GM21423 (cell line): ENCODE measurements around the gene GUCY2F.
A peak's percentile ranks its signal among the peaks of the same experiment; 100 is the strongest.

Source experiments
- ATAC-seq: cut with Tn5 transposase; IDR thresholded peaks from one replicate; pipeline ENCODE4 v1.9.1; 2021; ENCODE audit warnings: mild to moderate bottlenecking, moderate library complexity; ENCODE audit not compliant: unreplicated experiment

Gene GUCY2F

DNA sequence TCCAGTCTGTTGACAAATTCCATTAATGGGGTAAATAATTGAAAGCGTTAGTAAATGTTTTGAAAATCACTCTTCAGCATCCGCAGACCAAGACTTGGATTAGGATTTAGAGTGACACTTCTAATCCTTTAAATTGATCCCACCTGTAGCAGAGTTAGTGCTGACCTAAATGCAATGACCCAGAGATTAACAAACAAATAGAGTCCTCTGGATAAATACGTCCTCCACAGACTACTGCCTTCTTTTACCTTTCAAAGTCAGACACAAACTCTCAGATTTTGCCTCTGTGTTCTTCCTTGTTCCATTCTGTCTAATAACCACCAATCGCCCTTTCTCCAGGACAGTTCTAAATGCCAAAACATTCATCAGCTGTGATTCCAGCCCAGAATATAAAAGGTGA lies at the start of gene GUCY2F:
Gene GUCY2F, minus strand, starts transcription at position 101 of the 400 bp plus-strand sequence. CDS start 6,150 bp downstream, outside the sequence.
- no peak for ATAC-seq

DNA sequence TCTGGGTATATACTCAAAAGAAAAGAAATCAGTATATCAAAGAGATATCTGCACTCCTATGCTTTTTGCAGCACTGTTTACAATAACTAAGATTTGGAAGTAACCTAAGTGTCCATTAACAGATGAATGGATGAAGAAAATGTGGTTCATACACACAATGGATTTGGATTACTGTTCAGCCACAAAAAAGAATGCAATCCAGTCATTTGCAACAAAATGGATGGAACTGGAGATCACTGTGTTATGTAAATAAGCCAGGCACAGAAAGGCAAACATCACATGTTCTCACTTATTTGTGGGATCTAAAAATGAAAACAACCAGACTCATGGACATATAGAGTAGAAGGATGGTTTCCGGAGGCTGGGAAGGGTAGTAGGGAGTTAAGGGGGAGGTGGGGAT lies 37.1 kb upstream of the GUCY2F start:
- ATAC-seq, result no peak

DNA sequence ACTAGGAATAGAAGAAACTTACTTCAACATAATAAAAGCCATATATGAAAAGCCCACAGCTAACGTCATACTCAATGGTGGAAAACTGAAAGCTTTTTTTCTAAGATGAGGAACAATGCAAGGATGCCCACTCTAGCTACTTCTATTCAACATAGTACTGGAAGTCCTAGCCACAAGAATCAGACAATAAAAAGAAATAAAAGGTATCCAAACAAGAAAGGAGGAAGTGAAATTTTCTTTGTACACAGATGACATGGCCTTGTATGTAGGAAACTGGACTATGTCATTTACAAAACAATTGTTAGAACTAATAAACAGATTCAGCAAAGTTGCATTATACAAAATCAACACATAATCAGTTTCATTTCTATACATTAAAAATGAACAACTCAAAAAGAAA lies 29.2 kb upstream of the GUCY2F start:
- no peak for ATAC-seq

DNA sequence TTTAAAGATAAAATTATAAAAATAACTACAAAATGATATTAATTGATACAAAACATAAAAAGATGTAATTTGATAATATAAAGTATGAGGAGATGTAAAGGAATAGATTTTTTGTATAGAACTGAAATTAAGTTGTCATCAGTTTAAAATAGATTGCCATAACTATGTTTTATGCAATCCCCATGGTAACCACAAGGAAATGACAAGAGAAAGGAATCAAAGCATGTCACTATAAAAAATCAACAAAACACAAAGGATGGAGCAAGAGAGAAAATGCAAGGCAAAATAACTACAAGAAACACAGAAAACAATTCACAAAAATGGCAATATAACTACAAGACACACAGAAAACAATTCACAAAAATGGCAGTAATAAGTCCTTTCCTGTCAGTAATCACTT lies 27.0 kb upstream of the GUCY2F start:
- no peak for ATAC-seq

DNA sequence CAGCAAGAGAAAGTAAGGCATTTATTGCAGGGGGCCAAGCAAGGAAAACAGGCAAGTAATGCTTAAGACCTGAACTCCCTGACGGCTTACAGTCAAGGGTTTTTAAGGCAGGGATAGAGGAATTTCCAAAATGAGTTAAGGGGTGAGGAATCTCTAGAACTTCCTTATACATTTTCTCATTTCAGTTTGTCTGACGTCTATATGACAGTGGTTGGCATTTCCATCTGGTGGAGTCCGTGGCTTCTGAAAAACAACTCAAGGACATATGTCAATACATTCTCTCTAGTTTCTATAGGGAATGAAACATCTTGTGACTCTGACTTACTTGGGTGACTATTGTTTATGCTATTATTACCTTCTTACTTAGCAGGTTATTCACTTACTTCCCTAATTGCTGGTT lies 19.3 kb upstream of the GUCY2F start:
- ATAC-seq, result no peak

DNA sequence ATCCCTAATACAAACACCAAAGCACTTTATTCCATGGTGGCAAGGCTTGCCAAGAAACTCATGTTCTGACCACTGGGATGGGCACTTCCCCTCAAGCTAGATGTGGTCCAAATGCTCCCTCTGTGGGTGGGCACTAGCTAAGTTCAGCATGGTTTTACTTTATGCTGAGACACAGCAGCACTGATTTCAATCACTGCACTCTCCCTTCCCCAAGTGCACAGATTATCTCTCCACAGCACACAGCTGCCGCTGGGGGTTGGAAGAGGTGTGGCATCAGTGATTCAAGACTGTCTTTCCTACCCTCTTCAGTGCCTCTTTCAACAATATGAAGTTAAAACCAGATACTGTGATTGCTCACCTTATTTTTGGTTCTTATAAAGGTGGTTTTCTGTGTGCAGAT lies 16.5 kb upstream of the GUCY2F start:
- ATAC-seq, result no peak

DNA sequence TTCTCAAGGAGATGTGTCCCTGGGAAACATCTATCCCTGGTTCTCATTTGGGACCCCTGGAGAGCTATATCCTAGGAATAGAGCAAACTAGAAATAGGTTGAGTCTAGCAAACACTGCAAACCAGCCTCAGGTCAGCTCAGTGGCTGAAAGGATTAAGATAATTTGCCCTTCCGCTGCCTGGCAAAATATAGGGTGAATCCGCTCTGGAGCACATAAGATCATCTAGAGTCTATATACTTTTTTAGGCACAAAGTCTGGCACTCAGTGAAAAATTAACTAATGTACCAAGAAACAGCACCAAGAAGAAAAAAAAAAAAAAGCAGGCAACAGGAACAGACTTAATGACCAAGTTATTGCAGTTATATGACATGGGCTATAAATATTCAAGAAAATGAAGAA lies 7.3 kb upstream of the GUCY2F start:
- no peak for ATAC-seq

DNA sequence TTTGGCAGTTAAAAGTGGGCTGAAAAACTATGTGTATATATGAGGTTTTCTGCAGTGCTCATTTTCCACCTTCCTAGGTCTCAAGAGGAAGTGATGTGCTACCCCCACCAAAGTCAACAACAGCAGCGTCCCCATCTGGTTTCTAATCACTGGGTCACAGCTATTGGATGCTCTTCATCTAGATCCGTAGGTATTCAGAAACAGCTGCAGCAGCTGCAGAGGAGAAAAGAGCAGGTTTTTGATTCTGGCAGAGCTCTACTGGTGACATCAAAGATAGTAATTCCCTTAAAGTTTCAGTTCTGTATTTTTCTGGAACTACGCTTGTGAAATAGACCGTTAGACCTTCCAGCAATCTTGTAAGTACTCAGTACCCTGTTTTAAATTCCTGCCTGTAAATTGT lies 5.8 kb upstream of the GUCY2F start:
- peak; percentile 53 for ATAC-seq

DNA sequence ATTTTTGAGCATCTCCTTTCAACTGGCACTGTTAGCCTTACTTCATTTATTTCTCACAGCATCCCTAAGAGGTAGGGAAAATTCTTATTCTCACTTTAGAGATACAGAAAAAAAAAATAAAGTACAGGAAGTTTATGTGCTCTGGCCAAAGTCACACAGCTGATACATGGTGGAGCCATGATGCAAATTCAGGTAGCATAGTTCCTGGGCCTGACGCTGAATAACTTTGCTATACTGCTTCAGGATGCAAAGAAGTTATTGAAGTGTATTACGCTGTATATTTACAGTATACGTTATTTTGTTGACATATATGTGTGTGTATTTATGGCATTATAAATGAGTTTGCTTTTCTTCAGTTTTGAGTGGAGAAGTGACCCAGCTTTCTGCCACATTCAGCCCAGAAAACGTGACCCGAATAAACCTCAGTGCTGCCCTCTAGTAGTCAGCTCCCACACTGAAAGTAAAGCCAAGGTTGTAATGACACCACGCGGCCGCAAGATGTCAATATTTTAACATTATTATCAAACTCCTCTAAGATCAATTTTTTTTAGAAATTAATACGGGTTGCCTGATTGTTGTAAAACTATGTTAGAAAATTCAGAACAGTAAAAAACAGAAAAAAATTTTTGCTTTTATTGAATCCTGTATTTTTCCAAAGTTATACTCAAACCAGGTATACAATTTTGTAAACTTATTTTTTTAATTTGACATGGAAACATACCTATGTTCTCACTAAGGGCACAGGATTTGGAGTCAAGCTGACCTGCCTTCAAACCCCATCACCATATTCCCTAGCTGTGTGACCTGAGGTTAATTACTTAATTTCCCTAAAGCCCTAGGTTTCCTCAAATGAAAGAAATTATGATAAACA lies 3.8 kb upstream of the GUCY2F start:
- ATAC-seq, result peak; percentile 65

DNA sequence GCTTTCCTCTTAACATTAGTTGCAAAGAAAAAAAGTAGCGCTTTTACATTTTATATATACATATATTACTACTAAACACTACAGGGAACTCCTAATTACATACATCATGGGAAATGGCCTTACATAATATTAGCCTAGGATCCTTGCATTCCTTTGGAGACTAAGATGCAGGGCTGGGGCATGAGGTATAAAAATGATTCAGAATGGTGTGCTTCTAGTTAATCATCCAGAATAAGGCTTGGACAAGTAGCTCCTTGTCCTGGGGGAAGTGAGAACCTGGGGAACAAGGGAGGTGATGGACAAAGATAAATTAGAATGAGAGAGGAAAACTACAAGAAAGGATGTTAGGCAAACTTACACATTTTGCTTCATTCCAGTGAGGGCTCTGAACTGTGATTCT lies 3.0 kb upstream of the GUCY2F start:
- no peak for ATAC-seq

DNA sequence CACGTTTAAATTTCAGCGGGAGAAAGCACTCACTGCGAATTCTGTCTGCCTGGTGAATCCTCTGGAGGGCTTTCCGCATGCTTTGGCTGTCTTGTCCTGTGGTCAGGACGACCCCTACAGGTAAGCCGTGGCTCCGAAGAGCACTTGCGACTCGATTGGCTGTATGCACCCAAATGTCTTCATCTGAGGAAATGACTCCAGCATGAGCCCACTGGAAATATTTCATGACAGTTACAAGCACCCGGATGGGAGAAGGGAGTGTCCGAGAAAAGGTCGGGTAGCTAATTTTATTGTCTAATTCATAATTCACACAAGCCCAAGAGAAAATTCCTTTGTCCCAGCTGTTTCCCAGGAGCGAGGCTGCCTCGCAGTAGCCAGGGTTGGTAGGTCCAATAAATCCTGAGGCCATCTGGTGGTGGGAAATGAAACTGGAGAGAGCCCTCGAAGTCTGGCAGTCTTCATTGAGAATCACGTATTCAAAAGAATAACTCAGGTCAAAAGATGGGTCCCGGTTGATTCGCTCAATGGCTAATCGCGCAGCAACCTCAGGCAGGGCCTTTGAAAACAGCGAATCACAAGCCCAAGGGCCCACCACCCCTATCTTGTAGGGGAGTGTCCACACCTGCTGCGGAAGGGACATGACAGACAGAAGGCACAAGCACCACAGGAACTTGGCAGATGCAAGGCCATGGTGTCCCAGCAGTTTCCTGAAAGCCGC lies 6.6 kb downstream of the GUCY2F start:
- no peak for ATAC-seq

DNA sequence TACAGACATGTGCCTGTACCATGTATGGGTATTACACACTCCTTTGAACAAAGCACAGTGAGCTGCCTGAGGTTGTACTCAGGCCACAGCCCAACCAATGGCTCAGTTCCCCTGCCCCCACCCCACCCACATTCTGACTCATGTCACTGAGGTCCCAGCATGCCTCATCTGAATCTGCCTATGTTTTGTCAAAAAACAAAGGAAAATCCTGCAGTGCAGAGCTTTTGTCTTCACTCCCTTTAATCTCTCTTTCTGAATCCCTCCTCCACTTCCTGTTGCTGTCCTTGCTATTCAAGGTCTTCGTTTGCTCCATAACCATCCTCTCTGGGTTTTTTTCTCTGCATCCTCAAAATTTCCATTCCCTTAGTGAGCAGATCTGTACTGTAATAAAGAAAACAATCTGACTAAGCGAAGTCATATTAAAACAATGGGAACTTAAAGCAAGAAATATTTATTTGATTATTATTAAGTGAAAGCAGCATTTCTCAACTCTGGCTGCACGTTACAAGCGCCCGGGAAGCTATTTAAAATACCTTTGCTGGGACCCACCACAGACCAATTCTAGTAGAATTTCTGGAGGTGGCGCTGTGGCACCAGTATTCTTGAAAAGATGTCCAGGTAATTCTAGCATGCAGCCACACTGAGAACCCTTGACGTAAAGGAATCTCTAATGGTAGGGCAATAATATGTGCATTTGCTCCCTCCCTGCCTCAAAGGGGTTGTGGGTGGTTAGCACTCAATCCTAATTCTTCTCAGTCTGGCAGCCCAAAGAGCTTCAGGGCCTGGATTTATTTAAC lies 8.7 kb downstream of the GUCY2F start:
- no peak for ATAC-seq

DNA sequence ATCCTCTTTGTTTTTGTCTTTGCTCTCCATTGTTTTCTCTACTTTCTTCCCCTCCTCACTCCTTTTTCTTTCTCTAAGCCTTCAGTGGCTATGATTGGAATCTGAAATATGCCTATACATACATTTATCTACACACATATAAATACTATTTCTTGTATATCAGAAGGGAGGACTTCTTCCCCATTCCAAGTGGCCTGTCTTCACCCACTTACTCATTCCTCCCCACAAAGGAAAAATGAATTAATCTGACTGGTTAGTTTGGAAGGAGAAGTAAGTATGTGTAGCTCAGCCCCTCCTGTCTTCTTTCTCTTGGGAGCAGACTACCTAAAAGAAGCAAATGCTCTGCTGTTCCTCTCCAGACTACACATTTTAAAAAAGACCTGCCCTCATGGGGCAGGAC lies 17.7 kb downstream of the GUCY2F start:
- ATAC-seq, result no peak

DNA sequence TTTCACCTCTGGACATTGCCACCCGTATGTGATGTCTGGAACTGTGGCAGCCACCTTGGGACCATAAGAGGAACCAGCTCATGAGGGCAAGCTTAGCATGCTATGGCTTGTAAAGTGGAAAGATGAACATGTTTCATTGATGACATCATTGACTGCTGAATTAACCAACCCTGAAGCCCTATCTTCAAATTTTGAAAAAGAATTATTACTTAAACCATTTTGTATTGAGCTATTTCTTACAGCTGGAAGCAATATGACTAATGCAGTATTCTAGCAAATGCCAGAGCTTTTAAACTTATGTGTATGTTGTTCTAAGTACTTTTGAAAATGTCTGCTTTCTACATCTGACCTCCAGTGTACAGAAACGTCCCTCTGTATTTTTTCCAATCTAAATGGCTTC lies 18.1 kb downstream of the GUCY2F start:
- ATAC-seq, result no peak

DNA sequence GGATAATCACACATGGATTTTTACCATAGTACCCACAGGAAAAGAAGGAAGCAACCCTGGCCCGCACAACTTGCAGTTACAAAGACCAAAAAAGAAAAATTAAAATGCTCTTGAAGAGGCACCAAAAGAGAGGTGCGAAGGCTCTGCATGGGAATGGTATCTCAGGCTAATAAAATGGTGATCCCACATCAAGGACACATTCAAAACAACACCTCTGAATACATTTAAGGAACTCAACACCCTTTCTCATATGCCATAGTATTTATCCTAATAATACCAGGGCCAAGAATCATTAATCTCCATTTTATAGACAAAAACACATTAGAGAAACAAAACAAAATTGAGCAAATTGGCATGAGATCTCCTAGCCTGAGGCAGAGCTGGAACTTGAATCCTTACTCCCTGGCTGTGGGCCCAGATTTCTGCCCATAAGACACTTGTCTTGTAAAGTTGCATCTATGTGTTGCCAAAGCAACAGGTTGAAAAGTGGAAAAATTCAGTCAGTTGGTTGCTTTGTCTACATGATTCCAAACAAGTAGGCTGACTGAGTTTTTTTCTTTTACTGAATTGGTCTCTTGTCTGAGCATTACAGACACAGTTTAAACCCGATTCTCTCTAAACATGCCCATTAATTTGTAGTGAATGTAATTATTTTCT lies 33.5 kb downstream of the GUCY2F start:
- ATAC-seq, result no peak

DNA sequence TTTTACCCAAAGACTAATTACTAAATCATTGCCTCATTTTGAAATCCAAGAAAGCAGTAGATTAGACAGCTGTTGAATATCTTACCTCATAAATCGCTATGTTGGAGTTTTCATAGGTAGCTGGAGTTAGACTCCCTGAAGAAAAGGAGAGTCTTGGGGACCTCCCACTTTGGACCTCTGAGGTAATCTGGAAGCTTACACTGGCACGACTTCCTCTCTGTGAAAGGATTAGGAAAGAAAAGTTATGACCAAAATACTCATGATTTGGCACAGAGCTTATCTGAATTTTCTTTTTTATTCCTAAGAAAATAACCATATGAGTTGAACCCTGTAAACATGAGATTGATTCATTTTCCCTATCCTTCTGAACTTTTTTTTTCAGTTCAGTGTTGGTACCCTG lies 40.6 kb downstream of the GUCY2F start:
- no peak for ATAC-seq

DNA sequence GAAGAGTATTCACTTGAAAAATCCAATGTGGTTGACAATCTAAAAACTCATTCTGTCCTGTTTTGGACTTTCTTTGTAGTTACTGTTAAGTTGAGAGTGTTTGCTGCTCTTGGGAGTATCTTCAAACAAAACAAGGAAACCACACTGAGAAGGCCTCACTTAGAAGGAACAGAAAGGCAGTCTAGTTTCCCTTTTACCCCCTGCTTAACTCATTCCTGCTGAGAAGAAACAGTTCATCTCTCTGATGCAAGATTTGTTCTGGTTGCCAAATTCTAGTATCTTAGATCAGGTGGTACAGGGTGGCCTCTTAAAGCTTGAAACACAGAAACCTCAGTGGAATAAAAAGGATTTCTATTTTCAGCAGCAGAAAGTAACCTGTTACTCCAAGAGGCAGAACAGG lies 41.4 kb downstream of the GUCY2F start:
- peak; percentile 56 for ATAC-seq

DNA sequence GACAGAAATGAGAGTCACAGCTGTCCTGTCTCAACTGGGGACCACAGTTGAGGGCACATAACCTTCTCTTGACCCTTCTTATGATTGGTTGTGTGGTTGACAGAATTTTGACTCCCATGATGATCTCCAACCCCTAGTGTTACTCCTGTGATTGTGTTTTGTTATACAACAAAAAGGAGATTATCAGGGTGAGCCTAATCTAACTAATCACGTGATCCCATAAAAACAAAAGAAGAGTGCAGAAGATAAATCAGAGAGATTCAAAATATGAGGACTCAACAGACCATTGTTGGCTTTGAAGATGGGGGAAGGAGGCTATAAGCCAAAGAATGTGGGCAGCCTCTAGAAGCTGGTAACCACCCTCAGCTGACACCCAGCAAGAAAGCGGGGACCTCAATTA lies 72.7 kb downstream of the GUCY2F start:
- no peak for ATAC-seq

DNA sequence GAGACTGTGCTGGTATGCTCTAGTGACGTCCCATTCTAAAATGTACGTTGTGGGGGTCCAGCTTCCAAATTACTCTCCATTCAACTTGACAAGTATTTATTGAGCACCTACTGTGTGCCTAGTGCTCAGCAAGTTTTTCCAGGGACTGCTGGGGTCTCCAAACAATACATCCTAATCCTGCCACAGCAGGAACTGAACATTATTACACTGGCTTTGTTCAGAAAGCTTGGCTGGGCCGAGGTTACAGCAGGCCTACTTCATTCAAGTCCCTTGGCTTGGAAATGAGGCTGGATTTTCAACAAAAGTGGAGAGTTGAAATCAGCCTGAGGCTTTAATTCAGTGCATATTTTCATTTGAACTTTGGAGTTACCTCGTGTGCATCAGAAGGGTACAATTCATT lies 78.0 kb downstream of the GUCY2F start:
- ATAC-seq, result no peak

DNA sequence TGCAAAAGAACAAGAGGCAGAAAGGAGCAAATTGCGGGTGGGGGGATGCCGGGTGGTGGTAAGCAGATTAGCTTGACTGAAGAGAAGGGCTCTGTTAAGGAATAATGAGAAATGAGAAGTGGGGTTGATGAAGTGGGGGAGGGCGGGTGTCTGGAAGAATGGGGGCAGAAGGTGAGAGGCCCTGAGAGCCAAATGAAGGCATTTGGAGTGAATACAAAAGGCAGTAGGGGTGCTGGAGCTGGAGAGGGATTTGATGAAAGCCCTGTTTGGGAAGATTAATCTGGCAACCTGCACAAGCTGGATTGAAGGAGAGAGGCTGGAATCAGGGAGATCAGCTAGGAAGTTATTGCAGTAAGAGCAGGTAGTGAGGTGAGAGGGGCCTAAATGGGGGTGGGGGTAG lies 82.1 kb downstream of the GUCY2F start:
- no peak for ATAC-seq

DNA sequence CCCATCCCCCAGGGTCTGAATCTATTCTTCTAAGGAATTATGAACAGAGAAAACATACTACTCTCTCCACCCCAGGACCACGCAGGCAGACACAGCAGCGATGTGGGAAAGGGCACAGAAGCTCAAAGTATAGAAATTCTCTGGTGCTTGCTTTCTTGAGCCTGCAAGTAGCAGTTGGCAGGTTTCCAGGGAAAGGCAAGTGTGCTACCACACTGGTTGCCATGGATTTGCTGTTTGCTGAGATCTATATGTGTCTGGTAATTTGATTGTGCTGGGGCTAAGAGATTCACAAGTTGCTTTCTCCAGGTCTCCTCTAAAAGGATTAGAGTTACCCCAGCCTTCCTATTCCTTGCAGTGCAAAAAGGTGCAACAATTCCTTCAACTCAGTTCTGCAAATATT lies 83.1 kb downstream of the GUCY2F start:
- ATAC-seq, result no peak
